Inflammatory macrophage (primary cell): ENCODE measurements around the gene RPL39L.

Experiments used
- DNase-seq, 2 donors: peaks; one replicate each; pipeline ENCODE4 v3.0.0-alpha.2; 2020 to 2022

RPL39L gene

DNA sequence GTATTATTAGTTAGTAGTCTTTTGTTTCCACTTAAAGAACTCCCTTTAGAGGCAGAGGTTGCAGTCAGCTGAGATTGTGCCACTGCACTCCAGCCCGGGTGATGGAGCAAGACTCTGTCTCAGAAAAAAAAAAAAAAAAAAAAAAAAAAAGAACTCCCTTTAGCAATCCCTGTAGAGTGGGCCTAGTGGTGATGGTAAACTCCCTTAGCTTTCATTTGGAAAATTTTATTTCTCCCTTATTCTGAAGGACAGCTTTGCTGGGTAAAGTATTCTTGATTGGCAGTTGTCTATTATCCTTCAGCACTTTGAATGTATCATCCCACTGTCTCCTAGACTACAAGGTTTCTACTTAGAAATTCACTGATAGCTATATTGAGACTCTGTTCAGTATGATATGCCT lies 46.0 kb downstream of the RPL39L start:
- peak; percentile 23 to 49 for DNase-seq

GRCh38 chr3:187088701-187089100 lies 50.6 kb downstream of the RPL39L start:
- DNase-seq = no peak

DNA sequence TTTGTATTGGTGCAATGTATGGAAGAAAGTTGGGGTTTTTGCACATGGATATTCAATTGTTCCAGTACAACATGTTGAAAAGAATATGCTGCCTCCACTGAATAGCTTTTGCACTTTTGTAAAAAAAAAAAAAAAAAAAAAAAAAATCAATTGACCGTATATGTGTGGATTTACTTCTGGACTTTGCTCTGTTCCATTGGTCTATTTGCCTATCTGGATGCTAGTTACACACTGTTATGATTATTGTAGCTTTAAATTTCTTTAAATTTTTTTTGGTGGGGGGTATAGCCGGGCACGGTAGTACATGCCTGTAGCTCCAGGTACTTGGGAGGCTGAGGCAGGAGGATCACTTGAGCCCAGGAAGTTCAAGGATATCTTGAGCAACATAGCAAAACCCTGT lies 52.5 kb downstream of the RPL39L start:
- DNase-seq = no peak

DNA sequence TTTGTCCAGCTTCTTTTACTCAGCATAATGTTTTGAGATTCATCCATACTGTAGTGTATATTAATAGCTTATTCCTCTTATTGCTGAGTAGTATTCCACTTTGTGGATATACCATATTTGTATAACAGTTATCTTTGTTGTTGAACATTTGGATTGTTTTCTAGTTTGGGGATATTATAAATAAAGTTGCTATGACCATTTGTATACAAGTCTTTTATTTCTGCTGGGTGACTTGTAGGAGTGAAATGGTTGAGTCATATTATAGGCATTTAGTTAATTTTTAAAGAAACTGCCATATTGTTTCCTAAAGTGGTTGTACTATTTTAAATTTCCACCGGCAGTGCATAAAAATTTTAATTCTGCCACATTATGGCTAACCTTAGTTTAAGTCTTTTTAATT lies 53.4 kb downstream of the RPL39L start:
- DNase-seq = no peak

DNA sequence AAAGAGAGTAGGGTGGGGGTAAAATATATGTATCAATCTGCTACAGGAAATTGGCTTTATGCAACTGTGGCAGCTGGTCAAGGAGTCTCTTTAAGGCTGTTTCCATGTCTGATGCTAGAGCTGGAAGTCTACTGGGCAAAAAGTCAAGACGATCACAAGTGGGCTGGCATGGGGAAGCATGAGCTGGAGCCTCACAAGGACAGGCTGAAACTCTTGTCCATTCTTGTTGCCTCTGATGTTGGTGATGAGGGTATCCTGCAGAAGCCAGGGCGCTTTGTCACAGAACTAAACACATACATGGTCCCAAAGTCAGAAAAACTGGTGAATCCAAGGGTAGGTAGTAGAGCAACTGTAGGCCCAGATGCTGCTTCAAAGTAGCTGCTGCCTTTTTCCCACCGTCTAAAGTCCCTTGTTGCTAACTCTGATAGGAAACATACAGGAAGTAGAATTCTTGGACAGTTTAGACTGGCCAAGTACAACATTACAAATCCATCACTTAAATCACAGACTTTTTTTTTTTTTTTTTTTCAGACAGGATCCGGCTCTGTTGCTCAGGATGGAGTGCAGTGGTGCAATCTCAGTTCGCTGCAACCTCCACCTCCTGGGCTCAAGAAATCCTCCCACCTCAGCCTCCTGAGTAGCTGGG lies 54.2 kb downstream of the RPL39L start:
- no peak for DNase-seq

GRCh38 chr3:187084580-187084979 lies 54.7 kb downstream of the RPL39L start:
- DNase-seq = no peak

DNA sequence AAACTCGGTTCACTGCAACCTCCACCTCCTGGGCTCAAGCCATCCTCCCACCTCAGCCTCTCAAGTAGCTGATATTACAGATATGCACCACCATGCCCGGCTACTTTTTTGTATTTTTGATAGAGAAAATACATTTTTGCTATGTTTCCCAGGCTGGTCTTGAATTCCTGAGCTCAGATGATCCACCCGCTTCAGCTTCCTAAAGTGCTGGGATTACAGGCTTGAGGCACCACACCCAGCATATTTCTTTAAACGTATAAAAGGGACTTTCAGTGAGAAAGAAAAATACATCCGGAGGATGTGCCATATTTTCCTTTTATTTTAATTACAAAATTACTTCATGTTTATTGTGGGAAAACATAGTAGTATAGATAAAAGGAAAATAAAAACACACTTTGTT lies 55.2 kb downstream of the RPL39L start:
- DNase-seq = no peak

DNA sequence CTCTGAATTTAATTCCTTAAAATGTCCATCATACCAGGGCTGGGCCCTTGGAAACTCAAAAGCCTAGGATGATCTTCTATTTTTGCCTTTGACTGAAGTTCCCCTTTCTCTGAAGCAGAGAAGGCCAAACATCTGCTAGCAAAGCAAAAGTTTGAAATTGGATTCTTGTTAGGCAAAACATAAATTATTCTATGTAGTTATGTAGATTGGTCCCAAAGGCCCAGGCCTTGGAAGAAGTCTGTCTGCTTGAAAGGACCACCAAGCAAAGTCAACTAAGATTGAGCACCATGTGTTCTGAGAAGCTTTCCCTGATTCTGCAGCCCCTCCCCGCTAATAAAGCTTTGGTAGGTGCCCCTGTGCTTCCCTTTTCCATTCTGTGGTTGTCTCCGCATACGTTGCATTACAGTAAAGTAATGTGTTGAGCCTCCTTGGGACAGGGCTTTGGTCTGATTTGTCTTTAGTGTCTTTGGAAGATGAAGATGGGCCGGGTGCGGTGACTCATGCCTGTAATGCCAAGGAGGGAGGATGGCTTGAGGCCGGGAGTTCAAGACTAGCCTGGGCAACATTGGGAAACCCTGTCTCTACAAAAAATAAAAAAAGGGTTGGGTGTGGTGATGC lies 56.4 kb downstream of the RPL39L start:
- DNase-seq = peak; percentile 5 to 31

DNA sequence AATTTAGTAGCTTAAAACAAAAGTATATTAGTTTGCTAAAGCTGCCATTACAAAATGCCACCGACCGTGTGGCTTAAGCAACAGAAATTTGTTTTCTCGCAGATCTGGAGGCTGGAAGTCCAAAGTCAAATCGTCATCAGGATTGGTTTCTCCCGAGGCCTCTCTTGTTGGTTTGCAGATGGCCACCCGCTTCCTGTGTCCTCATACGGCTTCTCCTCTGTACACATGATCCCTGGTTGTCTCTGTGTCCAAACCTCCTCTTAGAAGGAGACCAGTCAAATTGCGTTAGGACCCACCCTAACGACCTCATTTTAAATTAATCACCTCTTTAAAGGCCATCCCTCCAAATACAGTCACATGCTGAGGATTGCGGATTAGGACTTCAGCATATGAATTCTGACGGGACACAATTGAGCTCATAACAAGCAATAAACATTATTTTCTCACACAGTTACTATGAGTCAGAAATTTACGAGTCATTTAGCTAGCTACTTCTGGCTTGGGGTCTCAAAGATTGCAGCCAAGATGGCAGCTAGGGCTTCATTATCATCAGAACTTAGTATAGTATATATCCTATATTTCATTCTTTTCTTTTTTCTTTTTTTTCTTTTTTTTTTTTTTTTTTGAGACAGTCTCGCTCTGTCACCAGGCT lies 58.4 kb downstream of the RPL39L start:
- no peak for DNase-seq

DNA sequence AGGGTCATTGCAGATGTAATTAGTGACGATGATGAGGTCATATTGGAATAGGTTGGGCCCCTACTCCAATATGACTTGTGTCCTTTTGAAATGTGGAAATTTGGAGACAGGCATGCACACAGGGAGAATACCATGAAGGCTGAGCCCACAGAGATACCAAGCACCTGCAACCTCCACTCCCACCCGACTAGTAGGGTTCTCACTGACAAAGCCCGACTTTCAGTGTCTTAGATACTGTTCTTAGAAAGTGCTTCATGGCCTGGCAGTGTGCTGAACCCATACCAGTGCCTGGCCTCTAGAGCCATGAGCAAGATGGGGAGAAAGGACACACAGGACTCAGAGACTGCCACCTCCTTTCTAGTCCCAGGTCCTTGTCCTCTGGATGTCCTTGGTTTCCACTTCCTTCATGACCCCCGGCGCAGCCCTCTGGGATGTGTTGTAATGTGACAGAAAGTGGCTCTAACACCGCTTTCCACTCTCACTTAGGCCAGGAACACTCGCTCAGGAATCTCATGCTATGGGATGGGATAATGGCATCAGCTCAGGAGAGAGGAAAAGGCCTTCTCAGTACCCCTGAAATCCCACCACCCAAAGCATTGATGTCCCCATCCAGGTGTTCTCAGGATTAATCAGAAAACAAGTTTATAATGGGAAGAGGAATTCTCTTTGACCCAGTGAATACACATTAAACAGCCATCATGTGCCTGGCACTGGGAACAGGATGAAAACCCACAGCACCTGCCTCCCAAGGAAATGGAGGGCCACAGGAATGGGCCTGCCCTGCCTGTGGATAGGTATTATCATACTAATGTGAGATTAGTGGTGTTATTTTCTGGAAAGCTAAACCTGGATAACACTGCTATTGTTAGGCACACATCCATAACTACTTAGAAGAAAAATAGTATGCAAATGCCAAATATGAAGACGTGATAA lies 59.9 kb downstream of the RPL39L start:
- DNase-seq = no peak

- DNase-seq = no peak
Observed at GRCh38 chr3:187077537-187077936, 61.8 kb downstream of the RPL39L start.

DNA sequence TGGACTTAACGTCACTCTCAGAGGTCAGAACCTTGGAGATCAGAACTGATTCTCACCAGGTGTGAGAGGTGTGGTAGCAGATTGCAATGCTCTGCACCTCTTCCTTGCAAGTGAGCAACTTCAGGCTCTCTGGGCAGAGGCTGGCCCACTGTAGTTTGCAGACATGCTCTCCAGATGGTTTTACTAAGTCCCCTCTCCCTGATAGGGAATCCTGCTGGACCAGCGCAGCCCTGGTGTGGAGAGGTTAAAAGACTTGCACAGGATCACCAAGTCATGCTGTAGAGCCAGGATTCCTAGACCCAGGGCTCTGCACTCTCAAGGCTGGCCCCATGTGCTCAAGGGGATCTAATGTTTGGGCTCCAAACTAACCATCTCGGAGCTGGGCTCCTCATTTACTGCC lies 62.2 kb downstream of the RPL39L start:
- no peak for DNase-seq

DNA sequence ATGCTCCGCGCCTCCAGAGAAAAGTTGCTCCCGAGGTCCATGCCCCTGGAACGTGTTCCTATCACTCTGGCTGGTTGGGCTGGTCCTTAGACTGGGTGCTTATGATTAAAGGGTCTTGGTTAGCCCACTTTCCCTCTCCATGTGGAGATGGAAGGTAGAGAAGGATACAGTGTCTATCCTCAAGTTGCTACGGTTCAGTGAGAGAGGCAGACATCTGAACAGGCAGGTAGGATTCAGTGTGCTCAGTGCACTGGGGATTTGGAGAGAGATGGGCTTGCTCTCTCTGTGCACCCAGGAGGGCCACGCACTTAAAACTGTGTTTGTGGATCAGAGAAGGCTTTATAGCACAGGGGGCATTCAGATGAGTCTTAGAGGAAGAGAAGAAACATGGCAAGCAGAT lies 63.0 kb downstream of the RPL39L start:
- DNase-seq = no peak

GRCh38 chr3:187074846-187075245 lies 64.5 kb downstream of the RPL39L start:
- no peak for DNase-seq

- no peak for DNase-seq
Observed at GRCh38 chr3:187073581-187074098, 65.7 kb downstream of the RPL39L start.

DNA sequence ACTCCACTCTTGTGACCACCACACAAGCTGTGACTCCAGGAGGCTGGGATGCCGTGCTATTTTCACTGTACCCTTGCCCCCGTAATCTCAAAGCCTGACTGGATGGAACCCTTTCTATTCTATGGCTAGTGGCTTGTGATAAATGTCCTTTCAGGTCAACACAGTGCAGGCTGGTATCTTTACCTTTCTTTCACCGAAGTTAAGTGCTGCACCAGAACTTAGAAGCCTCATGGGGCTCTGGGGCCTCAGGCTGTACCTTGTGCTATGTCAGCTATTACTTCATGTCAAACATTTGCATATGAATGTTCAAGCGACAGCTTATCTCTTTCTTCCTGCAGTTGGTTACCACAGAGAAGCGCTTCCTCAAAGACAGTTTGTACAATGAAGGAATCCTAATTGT lies 66.8 kb downstream of the RPL39L start:
- DNase-seq = peak in 1 of 2 donors; percentile 11

DNA sequence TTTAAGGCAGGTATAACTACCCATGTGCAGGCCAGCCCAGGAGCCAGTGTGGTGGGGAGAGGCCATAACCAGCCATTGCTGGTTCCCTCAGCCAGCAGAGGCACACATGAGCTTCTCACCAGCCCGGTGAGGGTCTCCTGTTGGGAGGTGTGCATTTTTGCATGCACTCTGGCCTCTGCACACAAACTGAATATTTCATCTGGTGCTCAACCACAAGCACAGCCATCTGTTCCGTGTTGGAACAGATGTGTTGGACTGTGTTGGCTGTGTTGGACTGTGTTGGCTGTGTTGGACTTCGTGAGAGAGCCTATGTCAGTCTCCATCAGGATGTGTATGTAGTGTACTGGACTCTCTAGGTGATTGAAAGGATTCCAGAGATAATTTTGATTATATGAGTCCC lies 67.2 kb downstream of the RPL39L start:
- DNase-seq = no peak
